ENCODE results near the gene OMP. TPM values are rescaled to one million over a fixed set of nuclear protein-coding genes. Genes with fewer than 3 reads are reported as not detected.

Gene OMP, protein sequence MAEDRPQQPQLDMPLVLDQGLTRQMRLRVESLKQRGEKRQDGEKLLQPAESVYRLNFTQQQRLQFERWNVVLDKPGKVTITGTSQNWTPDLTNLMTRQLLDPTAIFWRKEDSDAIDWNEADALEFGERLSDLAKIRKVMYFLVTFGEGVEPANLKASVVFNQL
- total RNA-seq, result 1 to 10 TPM in 2 of 4 donors, not detected in 2; 1.0 to 2.1 TPM

DNA sequence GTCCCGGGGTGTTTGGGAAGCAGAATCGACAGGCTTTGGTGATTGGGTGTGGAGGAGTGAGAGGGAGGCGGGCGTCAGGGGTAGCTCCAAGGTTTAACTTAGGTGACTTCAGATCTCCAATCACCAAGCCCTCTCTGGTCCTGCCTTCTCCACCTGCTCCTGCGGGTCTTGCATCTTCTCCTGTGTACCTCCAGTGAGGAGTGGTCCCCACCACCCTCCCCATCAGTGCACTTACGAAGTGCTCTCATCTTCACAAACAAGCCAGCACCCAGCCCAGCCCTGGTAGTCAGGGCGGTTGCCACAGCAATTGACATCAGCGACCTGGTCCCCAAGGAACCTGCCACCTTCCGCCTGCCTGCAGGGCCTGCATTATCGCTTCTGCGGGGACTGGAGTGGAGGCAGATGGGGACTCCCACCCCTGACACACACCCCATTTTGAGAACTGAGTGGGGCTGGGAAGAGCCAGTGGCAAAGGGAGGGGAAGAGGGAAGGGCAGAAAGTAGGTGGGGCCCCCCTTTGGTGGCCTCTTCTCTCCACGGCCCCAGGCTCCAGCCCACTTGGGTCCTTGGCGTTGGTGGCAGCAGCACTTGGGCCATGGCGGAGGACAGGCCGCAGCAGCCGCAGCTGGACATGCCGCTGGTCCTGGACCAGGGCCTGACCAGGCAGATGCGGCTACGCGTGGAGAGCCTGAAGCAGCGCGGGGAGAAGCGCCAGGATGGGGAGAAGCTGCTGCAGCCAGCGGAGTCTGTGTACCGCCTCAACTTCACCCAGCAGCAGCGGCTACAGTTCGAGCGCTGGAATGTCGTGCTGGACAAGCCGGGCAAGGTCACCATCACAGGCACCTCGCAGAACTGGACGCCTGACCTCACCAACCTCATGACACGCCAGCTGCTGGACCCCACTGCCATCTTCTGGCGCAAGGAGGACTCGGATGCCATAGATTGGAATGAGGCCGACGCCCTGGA lies at the start of gene OMP:
Gene OMP, plus strand, starts transcription at position 595 of the 965 bp plus-strand sequence. Its CDS starts 0 bp downstream, at position 595.
- intact Hi-C loops (cut with DNase I; ENCODE audit: low total_unique reads), result no loop called here
- Histone ChIP-seq H3K36me3 (no peaks in the 10 kb centered on the region), H3K4me1 (no peaks in the 10 kb centered on the region), H3K4me3 (no peak within 1 kb of the TSS), H3K9me3 (no peaks in the 10 kb centered on the region), H3K27ac (no peak within 1 kb of the TSS), H3K27me3 (no peaks in the 10 kb centered on the region)
- no peak for DNase-seq
- TF ChIP-seq POLR2A (IDR thresholded peaks at IDR 0.05), result no peak
- TF ChIP-seq, protein P1, sequence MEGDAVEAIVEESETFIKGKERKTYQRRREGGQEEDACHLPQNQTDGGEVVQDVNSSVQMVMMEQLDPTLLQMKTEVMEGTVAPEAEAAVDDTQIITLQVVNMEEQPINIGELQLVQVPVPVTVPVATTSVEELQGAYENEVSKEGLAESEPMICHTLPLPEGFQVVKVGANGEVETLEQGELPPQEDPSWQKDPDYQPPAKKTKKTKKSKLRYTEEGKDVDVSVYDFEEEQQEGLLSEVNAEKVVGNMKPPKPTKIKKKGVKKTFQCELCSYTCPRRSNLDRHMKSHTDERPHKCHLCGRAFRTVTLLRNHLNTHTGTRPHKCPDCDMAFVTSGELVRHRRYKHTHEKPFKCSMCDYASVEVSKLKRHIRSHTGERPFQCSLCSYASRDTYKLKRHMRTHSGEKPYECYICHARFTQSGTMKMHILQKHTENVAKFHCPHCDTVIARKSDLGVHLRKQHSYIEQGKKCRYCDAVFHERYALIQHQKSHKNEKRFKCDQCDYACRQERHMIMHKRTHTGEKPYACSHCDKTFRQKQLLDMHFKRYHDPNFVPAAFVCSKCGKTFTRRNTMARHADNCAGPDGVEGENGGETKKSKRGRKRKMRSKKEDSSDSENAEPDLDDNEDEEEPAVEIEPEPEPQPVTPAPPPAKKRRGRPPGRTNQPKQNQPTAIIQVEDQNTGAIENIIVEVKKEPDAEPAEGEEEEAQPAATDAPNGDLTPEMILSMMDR (IDR thresholded peaks at IDR 0.05), result no peak

DNA sequence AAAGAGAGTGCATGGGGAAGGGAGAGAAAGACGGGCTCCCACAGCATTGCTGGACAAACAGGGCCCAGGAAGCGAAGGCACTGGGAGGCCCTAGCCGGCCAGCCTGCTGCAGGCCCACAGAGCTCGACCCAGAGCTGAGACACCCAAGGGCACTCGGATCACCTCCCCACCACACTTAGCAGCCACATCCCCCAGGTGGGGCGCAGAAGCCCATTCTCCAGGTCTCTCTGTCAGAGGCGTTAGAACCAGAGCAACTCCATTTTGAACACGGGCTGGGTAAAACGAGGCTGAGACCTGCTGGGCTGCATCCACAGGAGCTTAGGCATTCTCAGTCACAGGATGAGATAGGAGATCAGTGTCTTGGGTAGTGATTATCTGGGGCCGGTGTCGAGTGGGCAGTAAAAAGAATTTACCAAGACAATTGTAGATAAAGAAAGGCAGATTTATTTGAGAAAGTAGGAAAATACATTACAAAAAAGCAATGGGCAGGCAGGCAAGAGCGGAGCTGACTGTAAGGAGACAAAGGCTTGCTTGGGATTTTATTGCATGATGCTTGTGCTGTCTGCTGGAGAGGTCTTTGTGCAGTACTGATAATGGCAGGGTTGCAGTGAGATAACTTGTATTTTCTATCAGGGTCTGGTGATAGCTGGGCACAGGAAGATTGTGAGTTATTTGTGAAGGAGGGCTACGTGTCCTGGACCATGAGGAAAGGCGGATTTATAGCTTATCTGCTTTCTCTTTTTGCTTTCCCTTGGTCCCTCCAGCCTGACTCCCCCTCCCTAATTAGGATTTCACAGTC lies 49.2 kb upstream of the OMP start:
- Histone ChIP-seq H3K4me3 (no peak overlapping the region), H3K27ac (no peak overlapping the region), H3K36me3 (no peaks in the 10 kb centered on the region), H3K27me3 (no peaks in the 10 kb centered on the region), H3K9me3 (peaks cover 0 to 9% of the 10 kb centered on the region in 2 donors), H3K4me1 (no peaks in the 10 kb centered on the region)
- DNase-seq, result no peak
- no peak for TF ChIP-seq POLR2A (IDR thresholded peaks at IDR 0.05)
- TF ChIP-seq, protein P1 (IDR thresholded peaks at IDR 0.05), result no peak
- intact Hi-C loops (cut with DNase I; ENCODE audit: low total_unique reads), result no loop called here

DNA sequence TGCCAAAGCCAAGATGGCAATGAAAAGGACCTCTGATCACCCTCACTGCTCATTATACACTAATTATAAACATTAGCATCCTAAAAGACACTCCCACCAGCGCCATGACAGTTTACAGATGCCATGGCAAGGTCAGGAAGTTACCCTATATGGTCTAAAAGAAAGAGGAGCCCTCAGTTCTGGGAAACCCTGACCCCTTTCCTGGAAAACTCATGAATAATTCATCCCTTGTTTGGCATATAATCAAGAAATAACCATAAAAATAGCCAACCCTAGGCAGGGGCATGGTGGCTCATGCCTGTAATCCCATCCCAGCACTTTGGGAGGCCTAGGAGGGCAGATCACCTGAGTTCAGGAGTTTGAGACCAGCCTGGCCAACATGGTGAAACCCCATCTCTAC lies 48.6 kb upstream of the OMP start:
- no peak for TF ChIP-seq POLR2A (IDR thresholded peaks at IDR 0.05)
- TF ChIP-seq, protein P1 (IDR thresholded peaks at IDR 0.05), result no peak
- no peak for DNase-seq
- peaks cover 0 to 9% of the 10 kb centered on the region in 2 donors for H3K9me3 ChIP-seq
- no peak overlapping the region for H3K27ac ChIP-seq
- H3K4me1 ChIP-seq, result no peaks in the 10 kb centered on the region
- H3K27me3 ChIP-seq, result no peaks in the 10 kb centered on the region
- no peaks in the 10 kb centered on the region for H3K36me3 ChIP-seq
- no peak overlapping the region for H3K4me3 ChIP-seq
- intact Hi-C loops (cut with DNase I; ENCODE audit: low total_unique reads), result no loop called here

DNA sequence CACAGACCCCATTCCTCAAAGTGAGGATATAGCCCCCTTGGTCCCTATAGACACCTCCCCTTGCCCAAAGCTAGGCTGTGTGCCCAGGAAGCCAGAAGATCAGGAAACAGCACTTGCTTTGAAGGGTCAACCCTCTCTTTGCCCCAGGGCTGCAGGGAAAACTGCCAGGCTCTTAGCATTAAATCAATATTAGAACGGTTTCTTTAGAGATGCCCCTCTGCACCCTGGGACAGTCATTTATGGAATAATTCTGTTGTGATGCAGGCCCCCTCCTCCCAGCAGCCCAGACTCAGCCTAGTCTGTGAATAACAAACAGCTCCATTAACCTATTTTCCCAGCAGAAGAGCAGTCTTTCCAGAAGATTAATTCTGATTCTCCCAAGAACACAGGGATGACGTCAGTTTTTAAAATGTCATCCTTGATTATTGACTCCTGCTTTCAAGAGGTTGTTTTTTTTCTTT lies 47.5 kb upstream of the OMP start:
- H3K4me3 ChIP-seq, result no peak overlapping the region
- DNase-seq, result no peak
- no peaks in the 10 kb centered on the region for H3K27me3 ChIP-seq
- no peak overlapping the region for H3K27ac ChIP-seq
- no peak for TF ChIP-seq POLR2A (IDR thresholded peaks at IDR 0.05)
- TF ChIP-seq, protein P1 (IDR thresholded peaks at IDR 0.05), result no peak
- H3K36me3 ChIP-seq, result no peaks in the 10 kb centered on the region
- intact Hi-C loops (cut with DNase I; ENCODE audit: low total_unique reads), result no loop called here
- H3K9me3 ChIP-seq, result peaks cover 0 to 9% of the 10 kb centered on the region in 2 donors
- H3K4me1 ChIP-seq, result no peaks in the 10 kb centered on the region

Data from uterus (tissue), 4 donors.